NCI-H82 treated with DMSO at 0.1 percent for 48 hours (cell line): ENCODE results near the gene RPL38.

Source experiments
- DNase-seq: peaks from one replicate; lab custom pipeline; 2025; ENCODE audit not compliant: unreplicated experiment; lab: John Stamatoyannopoulos, UW

Gene RPL38

DNA sequence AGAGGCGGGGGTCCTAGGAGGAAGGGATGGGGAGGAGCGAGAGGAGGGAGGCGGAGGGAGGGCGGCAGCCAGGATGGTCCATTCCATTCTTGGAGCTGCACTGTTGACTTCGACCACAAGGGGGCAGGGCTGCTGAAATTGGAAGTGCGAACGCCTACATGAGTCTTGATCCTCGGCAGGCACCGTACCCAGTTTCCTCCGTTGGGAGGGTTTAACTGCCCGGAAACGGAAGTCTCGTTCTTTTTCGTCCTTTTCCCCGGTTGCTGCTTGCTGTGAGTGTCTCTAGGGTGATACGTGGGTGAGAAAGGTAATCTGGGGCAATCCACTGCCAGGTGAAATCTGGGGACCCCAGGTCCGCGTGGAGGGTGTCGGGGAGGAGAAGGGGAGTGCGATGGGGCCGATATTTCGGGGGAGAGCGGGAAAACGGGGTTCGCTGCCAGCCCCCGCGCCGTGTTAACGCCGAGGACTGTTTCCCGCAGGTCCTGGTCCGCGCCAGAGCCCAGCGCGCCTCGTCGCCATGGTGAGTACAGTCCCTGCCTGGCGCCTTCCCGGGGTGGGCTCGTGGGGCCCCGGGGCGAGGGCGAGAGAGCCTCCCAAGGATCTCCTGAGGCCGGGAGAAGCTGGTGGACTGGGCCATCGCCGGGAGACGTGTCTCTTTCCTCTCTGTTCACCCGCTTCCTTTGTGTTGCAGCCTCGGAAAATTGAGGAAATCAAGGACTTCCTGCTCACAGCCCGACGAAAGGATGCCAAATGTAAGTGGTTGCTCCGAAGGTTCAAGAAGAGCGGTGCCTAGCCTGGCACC lies at the start of gene RPL38:
Gene RPL38 (plus strand): TSS at position 240 of the 802 bp plus-strand sequence. CDS start 278 bp downstream, at position 518.
- DNase-seq, result peak; percentile 94

DNA sequence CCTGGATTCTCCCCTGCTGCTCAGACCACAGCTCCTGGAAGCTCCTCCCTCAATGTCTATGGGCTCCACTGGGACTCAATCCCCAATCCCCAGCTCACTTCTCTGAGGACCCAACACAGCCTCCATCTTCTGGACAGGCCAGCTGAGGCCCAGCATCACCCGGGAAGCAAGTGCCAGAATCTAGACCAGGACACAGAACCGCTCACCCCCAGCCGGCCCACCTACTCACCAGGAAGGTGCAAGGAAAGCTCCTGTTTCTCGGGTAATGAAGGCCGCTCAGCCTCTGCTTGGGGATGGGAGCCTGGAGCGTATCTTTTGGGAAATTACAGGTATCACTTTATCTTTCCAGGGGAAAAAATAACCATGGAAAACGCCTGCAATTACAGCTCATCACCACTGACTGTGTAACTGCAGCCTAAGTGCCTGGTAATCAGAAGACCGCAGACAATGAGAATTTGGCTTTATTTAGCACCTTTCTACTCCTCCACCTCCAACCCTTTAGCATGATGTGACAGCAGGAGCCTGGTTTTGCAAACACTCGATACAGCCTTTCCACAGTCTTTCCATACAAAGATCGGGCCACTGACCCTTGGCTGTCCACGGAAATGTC lies 49.6 kb upstream of the RPL38 start:
- DNase-seq, result no peak

DNA sequence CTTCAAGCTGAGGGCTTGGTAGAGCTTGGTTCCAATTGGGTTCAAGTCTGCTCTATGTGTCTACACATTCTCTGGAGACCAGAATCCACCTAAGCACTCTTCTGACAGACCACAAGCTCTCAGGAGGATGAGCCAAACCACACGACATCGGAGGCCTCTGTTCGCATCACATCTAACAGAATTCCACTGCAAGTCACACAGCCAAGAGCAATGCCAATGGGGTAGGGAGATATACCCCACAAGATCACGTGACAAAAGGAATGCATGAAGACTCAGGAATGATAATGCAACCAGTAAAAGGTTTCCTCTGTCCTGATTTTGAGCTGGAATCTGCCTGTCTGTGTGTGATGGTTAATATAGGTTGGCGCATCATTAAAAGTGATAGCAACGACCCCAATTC lies 46.6 kb upstream of the RPL38 start:
- no peak for DNase-seq

DNA sequence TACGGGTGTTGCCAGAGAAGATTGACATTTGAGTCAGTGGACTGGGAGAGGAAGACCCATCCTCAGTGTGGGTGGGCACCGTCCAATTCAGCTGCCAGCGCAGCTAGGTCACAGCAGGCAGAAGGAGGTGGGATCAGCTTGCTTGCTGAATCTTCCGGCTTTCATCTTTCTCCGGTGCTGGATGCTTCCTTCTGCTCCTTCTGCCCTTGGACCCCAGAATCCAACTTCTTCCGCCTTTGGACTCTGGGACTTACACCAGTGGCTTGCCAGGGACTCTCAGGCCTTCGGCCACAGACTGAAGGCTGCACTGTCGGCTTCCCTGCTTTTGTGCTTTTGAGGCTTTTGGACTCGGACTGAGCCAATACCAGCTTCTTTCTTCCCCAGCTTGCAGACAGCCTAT lies 46.1 kb upstream of the RPL38 start:
- DNase-seq, result no peak

DNA sequence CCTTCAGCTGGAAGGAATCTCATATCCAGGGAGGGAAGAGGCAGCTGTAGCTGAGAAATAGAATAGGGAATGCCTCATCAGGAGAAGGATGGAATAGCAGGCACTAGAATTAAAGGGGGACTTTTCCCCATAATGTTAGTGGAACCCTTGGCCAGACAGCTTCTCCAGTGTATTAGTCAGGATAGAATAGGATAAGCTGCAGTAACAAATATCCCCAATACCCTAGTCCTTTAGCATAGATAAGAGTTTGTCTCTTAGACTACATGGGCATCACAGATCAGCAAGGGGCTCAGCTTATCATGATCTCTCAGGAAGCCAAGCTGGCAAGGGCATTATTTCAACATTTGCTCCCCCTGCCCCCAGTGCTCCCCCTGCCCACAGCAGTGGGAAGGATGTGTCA lies 44.7 kb upstream of the RPL38 start:
- DNase-seq, result no peak

DNA sequence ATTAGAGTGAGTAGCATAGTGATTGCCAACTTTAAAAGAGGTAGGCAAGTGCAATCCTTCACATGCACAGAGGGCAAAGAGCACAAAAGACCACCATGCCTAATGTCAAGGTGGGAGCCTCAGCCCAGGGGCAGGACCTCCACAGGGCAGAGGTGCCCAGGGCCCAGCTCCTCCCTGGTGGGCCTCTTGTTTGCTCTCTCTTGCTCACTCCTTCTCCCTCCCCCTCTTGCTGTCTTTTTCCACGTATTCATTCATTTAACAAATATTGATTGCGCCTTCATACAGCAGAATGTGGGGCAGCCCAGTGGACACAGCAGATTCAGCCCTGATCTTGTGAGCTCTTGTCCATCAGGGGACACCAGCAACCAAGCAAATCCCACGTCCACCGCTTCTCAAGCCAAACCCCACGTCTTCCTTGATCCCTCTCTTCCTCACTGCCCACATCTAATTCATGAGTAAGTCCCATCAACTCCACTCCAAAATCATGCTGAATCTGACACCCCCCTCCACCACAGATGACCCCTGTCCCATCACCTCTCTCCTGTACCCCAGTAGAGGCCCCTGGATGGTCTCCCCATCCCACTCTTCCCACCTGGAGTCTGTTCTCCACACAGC lies 44.1 kb upstream of the RPL38 start:
- DNase-seq, result no peak

DNA sequence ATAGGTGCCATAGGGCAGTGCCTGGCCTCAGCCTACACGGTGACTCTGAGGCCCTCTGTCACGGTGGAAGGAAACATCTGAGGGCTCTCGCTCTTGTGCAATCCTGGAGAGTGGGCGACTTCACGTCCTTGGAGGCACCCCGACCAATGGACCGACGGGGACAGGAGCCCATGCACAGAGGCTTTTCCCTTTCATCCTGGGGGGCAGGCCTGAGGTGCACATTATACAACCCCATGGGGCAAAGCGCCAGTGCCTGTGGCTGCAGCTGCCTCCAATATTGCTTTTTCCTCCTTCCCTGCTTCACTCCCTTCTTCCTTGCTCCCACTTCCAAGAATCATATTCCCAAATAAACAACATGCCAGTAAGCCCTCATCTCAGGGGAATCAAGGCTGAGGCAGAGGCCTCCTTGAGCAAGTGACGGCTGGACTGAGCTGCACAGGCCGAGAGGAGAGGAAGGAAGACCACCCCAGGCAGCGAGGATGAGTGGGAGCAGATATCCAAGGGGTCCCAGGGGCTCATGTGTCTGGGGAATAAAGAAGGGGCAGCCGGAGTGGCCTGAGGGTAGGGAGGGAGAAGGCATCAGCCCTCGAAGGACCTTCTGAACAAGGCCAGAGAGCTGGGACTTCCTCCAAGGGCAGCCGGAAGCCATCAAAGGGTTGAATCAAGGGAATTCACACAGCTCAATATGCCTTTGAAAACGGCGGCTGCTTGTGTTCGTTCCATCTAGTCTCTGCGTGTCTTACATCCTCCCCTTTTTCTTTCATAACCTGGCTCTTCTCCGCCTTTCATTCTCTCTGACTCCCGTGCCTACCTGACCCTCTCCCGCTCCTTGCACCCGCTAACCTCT lies 42.6 kb upstream of the RPL38 start:
- DNase-seq, result no peak

DNA sequence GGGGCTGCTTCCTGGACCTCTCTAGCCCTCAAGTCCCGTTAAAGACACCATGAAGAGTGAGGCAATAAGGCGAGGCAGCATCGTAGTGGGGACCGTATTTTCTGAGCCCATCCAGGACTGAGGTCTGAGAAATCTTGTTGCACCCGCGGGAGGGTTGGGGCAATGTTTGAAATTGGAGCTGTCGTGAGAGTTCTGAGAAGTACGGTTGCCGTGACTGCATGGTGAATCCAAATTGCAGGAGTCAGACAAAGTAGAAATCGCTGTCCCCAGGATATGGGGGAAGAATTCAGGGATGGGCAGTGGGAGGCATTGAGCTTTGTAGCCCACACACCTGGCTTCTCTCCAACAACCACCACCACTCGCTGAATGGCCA lies 42.0 kb upstream of the RPL38 start:
- no peak for DNase-seq

DNA sequence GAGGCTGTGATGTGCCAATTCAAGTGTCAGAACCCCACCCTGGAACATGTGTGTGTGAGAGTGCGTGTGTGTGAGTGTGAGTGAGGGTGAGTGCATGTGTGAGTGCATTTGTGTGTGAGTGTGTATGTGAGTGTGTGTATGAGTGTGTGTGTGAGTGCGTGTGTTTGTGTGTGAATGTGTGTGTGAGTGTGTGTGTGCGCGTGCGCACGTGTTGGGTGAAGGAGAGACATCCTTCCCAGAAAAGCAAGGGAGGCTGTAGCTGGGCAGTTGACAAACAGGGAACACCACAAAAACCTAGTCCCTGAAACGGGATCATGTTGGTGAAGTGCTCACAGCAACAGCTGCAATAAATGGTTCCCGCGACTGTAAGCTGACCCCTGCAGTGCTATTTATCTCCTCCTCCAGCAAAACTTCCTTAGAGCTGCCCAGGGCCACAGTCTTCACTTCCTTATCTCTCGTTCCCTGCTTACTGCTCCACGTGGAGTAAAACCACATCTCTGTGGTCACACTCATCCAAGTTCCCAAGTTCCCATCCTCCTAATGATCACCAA lies 40.1 kb upstream of the RPL38 start:
- no peak for DNase-seq

DNA sequence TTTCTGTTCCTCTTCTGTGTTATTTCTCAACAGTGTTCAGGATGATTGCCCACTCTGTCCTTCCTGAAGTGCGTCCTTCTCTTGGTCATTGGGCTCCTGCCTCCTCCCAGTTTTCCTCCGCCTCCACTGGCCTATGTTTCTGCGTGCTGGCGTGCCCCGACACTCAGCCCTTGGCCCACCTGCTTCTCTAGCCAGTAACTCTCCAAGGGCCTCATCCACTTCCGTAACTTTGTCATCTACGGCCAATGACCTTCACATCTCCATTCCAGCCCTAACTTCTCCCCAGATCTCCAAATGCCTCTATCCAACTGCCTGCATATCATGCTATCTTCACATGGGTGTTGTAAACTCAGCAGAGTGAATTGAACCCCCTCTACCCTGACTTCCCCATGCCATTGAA lies 39.6 kb upstream of the RPL38 start:
- DNase-seq, result no peak

DNA sequence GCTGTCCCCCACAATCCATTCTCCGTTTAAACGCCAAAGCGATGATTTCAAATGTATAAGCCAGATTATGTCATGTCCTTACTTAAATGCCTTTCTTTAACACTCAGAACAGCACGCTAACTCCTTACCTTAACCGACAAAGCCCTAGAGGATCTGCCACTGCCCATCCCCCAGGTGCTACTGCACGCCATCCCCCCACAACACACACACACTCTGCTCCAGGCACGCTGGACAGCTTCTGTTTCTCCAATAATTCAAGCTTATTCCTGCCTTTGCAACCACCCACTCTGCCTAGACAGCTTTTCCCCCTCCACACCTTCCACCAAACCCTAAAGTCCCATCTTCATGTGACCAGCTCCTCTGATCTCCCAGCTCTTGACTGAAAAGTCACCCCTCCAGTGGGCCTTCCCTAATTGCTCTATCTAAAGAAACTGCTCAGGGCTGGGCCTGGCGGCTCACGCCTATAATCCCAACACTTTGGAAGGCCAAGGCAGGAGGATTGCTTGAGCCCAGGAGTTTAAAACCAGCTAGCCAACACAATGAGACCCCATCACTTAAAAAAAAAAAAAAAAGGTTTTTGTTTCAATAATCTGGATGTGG lies 38.9 kb upstream of the RPL38 start:
- DNase-seq, result no peak

DNA sequence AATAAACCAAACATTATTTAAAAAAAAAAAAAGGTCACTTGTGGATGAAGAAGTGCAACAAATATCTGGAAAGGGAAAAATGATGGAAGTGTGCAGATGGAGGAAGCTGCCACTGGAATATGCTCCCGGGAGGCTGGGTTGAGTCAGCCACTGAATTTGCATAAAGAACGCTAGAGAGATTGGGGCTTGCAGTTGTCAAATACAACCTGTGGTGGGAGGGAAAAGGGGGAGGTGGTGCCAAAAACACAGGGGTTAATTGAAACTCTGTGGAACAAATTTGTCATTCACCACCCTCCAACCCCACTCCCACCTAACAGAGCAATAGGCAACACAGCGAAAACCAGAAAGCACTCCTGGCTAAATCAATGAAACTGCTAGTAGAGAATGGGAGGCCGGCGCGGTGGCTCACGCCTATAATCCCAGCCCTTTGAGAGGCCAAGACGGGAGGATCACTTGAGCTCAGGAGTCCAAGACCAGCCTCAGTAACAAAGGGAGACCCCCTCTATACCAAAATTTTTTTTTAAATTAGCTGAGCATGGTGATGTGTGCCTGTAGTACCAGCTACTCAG lies 37.6 kb upstream of the RPL38 start:
- no peak for DNase-seq

DNA sequence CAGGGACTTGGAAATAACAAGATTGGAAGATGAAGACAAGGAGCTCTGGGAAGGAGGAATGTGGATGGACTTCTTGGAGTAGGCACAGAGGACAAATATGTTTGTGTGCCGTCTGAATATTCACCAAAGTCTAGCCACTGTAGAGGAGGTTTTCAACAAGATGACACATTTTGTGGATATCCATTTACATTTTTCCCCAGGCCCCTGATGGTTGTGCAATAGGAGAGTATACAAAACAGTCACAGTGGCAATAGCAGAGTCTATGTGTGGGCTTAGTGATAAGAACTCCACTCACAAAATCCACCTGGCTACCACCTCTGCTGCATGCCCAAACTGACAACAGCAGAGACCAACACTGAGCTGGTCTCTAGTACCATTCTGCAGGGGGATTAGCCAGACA lies 32.6 kb upstream of the RPL38 start:
- no peak for DNase-seq

DNA sequence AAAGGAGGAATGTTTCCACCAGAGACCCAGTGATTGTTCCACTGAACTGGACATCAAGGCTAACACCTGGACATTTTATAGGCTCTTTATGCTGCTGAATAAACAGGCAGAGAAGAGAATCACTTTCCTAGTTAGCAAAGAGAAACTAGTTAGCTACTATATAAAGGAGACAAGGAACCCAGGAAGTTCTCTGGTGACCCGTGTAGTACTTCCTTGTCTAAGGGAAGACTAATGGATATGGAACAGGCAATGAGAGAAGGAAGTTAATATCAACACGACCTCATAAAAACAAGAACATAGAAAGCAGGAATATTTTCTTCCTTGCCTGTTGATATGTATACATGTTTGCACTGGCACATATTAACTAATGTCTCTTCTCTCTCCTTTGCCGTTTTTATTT lies 30.8 kb upstream of the RPL38 start:
- no peak for DNase-seq

DNA sequence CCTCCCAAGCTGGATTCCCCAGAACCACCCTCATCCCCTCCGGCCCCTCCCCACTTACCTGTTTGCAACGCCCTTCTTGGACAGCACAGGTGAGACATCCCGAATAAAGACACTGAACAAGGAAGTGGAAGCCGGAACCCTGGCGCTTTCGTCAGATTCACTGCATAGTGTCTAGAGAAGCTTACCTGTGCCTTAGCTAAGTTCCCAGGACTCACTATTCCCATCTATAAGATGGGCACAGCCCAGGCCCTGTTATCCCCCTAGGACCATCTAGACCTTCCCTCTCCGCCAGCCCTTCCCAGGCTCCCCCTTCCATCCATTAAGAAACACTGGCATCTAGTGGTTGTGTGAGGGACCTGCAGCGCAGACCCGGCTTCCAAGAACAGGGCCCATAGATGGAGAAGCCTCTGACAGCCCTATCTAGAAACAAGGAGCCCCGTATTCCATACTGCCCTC lies 26.9 kb upstream of the RPL38 start:
- DNase-seq, result peak; percentile 73

DNA sequence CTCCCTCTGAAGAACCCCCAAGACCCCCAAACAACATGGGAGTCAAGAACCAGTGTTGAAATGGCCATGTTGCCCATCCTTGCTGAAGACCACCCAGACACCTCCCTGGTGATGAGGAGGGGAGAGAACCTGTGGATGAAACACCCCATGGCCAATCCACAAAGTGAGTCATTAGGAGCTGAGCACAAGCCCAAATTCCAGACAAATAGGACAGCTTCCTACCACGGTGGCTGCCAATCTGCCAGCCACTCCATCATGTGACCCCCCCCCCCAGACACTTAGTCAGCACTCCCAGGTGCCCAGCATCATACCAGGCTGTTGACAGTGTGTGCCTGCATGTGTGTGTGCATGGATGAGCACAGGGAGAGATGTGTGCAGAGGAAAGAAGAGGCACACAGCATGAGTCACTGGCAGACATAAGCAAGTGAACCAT lies 26.4 kb upstream of the RPL38 start:
- DNase-seq, result no peak

DNA sequence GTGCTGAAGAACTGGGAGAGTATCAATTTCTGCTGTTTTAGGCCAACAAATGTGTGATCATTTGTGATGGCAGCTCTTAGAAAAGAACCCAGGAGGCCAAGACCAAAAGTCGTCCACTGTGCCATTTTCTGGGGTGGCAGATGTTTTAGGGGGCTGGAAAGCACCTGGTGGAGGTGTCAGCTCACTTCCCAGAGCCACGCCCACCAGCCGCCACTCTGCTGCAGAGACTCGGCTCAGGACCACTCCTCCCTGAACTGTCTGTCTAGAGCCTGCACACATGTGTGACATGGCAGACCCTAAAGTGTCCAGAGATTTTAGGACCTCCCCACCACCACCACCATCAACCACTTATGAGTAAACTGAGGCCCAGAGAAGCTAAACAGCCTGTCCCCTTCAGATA lies 23.9 kb upstream of the RPL38 start:
- DNase-seq, result no peak

DNA sequence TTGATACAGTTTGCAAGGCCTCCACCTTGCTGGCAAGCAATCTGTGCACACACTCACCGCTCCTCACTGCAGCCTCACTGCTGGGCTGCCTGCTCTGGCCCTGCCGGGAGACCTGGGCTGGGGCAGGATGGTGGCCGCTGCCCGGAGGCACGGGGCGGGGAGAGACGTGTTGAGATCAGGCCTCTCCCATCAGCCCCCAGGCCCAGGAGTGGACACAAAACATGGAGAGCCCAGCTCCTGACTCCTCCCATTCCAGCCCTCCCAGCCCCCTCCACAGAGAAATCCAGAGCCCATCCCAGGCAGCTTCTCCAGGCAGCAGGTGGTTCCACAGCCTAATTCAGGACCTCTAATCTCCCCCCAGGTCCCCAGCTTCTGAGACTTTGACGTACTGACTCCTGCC lies 23.1 kb upstream of the RPL38 start:
- DNase-seq, result peak; percentile 54

DNA sequence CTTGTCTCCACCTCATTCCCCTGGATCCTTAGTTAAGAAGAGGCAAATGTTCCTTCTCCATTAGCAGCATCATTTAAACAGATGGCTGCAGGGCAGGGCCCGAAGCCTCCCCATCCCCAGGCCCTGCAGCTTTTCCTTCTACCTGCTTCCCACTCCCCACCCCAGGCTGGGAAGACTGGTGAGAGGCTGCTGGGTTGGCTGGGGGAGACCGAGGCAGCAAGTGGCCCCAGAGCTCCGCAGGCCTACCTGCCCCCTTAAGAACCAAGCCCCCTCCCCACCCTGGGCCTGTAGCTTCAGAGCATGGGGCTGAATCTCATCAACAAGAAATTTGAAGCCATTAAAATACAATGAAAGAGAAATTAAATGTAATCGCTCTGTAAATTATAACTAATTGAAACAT lies 22.1 kb upstream of the RPL38 start:
- DNase-seq, result no peak

DNA sequence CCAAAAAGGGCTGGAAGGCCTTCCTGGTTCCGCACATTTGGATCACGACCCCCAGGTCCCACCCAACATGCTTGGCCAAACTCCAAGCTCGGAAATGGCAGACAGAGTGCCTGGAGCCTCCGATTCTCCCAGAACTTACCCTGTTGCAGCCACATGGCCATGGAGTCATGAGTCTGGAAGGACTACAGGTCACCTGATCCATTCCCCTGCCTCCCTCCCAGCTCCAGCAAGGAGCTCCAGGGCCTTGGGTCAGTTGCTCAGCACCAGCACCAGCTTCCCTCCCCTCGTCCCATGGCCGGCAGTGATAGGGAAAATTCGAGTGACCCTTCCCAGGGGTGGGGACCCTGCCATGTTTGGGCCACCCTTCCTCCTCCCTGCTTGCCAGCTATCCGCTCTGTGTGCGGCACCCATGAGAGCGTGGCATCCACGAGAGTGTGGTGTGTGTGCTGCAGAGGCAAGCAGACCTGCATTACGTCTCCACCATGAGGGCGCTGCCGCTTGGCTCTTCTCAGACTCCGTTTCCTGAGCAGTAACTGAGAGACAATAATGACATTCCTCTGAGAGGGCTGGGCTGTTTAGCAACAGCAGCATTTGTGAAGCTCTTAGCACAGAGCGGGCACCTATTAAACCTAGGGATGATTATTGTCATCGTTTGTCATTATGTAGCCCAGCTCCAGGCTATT lies 21.3 kb upstream of the RPL38 start:
- no peak for DNase-seq
